BE2C (cell line): ENCODE data around the gene SLC6A8.
"Not testable (repeated sequence)": the region's sequence is repeated elsewhere in the genome, so short reads cannot be mapped to it uniquely, and the experiment has no call there.

Source experiments
- DNase-seq: peaks from one replicate; pipeline ENCODE4 v3.0.0-alpha.2; 2020
- H3K27me3 ChIP-seq: fragments of 250-450 bp; sonication (Bioruptor Pico); 2 replicates; pipeline ENCODE4 v1.5.1; 2020; ENCODE audit warnings: mild to moderate bottlenecking
- H3K36me3 ChIP-seq: fragments of 250-450 bp; sonication (Bioruptor Pico); 2 replicates; pipeline ENCODE4 v1.5.1; 2020; ENCODE audit warnings: mild to moderate bottlenecking
- H3K4me1 ChIP-seq: fragments of 250-450 bp; sonication (Bioruptor Pico); 2 replicates; pipeline ENCODE4 v1.5.1; 2020
- H3K4me3 ChIP-seq: 2 replicates; pipeline ENCODE4 v1.5.1; 2011; ENCODE audit warnings: low read depth, low read length
- H3K9me3 ChIP-seq: fragments of 250-450 bp; sonication (Bioruptor Pico); 2 replicates; pipeline ENCODE4 v1.5.1; 2020
- CTCF ChIP-seq: IDR thresholded peaks from 2 replicates; pipeline ENCODE4 v1.5.1; 2012; ENCODE audit warnings: mild to moderate bottlenecking, low read depth, low read length

The SLC6A8 gene

GRCh38 chrX:153697924-153698865, 10.5 kb downstream of the SLC6A8 start:
- Histone ChIP-seq H3K4me1 (no peaks in the 10 kb centered on the region), H3K9me3 (no peaks in the 10 kb centered on the region), H3K4me3 (no peak overlapping the region), H3K36me3 (peaks cover 3% of the 10 kb centered on the region; the same call in 1 of the 2 replicates), H3K27me3 (no peaks in the 10 kb centered on the region)
- DNase-seq: no peak
- no peak for TF ChIP-seq CTCF

GRCh38 chrX:153699210-153699783, 11.6 kb downstream of the SLC6A8 start:
- not testable (repeated sequence) for H3K27me3 ChIP-seq, H3K4me3 ChIP-seq, DNase-seq, H3K9me3 ChIP-seq, H3K36me3 ChIP-seq, H3K4me1 ChIP-seq

- not testable (repeated sequence) for H3K27me3 ChIP-seq, H3K9me3 ChIP-seq, H3K36me3 ChIP-seq, DNase-seq, H3K4me1 ChIP-seq, H3K4me3 ChIP-seq
Measured at GRCh38 chrX:153699784-153700371, 12.2 kb downstream of the SLC6A8 start.

- no peaks in the 10 kb centered on the region for H3K9me3 ChIP-seq
- TF ChIP-seq CTCF: no peak
- no peaks in the 10 kb centered on the region for H3K4me1 ChIP-seq
- no peak for DNase-seq
- peaks cover 3% of the 10 kb centered on the region; the same call in 1 of the 2 replicates for H3K36me3 ChIP-seq
- no peaks in the 10 kb centered on the region for H3K27me3 ChIP-seq
- H3K4me3 ChIP-seq: no peak overlapping the region
Measured at GRCh38 chrX:153700376-153700945, 12.7 kb downstream of the SLC6A8 start.

GRCh38 chrX:153700967-153701366, 13.2 kb downstream of the SLC6A8 start:
- no peak for DNase-seq
- no peak for TF ChIP-seq CTCF
- Histone ChIP-seq H3K4me3 (no peak overlapping the region), H3K36me3 (peaks cover 3% of the 10 kb centered on the region; the same call in 1 of the 2 replicates), H3K9me3 (no peaks in the 10 kb centered on the region), H3K27me3 (no peaks in the 10 kb centered on the region), H3K4me1 (no peaks in the 10 kb centered on the region)

- no peak overlapping the region for H3K4me3 ChIP-seq
- H3K36me3 ChIP-seq: peaks cover 3% of the 10 kb centered on the region; the same call in 1 of the 2 replicates
- no peaks in the 10 kb centered on the region for H3K9me3 ChIP-seq
- DNase-seq: no peak
- H3K4me1 ChIP-seq: no peaks in the 10 kb centered on the region
- H3K27me3 ChIP-seq: no peaks in the 10 kb centered on the region
- TF ChIP-seq CTCF: no peak
Measured at GRCh38 chrX:153701706-153702105, 14.0 kb downstream of the SLC6A8 start.
